ENCODE measurements around the gene PATL1. TPM values are rescaled to one million over a fixed set of nuclear protein-coding genes. Genes with fewer than 3 reads are reported as not detected.
A peak's percentile ranks its signal among the peaks of the same experiment; 100 is the strongest.

Gene PATL1
- total and polyA plus RNA-seq, 2 of the 4 experiments (the other 2 are of a cell fraction): 3.9 to 29.7 TPM

DNA sequence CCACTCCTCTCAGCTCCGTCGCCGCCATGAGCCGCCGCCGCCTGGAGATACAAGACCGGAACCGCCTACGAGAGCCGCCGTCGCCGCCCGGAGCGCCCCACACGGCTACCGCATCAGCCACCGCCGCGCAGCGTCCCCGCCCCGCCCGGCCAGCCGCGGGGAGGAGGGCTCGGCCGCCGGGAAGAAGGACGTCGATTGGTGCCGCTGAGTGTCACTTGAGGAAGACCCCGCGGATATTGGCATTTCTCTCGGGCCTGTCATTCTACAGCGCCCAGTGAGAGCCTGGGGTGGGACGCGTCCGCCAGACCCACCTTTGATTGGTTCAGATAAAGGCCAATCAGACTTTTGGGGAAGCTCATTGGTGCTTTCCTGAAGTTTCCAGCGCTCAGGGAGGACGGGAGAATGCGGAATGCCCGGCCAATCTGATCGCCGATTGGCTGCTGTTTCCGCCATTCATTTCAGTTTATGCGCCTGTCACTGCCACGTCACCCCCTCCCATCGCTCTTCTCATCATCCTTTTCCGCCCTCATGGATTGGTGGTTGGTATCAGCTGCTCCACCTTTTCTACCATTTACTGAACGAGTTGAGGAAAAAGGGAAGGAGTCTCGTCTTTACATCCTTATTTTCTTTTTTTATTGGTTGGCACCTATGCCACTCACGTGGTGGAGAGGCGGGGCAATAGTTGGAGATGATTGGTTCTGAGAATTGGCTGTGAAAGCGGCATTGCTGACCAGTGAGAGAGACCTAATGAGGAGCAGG is 53.0 kb downstream of the PATL1 start, which contains the start of gene OSBP:
Gene OSBP, minus strand, starts transcription at position 138 of the 759 bp plus-strand sequence. Its CDS starts 110 bp downstream, at position 28.
- intact Hi-C loops (cut with micrococcal nuclease) (loop anchor here (2.0 kb wide), 1 partner anchor 59 kb away; no protein-coding TSS in a partner anchor), in situ Hi-C loops (cut with MboI; ENCODE audit: low sequenced_read_pairs) (loop anchor here (25.0 kb wide), 1 partner anchor 1696 kb away; no protein-coding TSS in a partner anchor), dilution Hi-C loops (cut with HindIII; ENCODE audit: low sequenced_read_pairs, unreplicated experiment) (no loop called here)
- H3K27me3 ChIP-seq (ENCODE audit: control insufficient read depth, insufficient read depth, low read length): no peaks in the 10 kb centered on the region
- H4K5ac ChIP-seq (ENCODE audit: low read depth, low read length): peak within 1 kb of the TSS; percentile 86
- 0% methylated on average over 29 of the region's 55 CpGs; no CpG with 5 or more reads in 1 of the 2 experiments for WGBS, 2 experiments (ENCODE audit: extremely low coverage in 2 of 2, insufficient read length in 1 of 2)
- H2BK20ac ChIP-seq (ENCODE audit: low read depth, low read length): peak within 1 kb of the TSS; percentile 16; the same call in 1 of the 2 replicates
- peak within 1 kb of the TSS; percentile 51 for H3K27ac ChIP-seq (ENCODE audit: insufficient read depth, low read length)
- H3K4me1 ChIP-seq (ENCODE audit: control insufficient read depth, insufficient read depth, low read length): peaks cover 4% of the 10 kb centered on the region
- peak within 1 kb of the TSS; percentile 21 for H2BK120ac ChIP-seq (ENCODE audit: low read depth, low read length)
- H3K4ac ChIP-seq (ENCODE audit: low read depth, low read length): peak within 1 kb of the TSS; percentile 69
- peak within 1 kb of the TSS; percentile 81 for H2AK5ac ChIP-seq (ENCODE audit: low read depth, low read length)
- H3K4me3 ChIP-seq (ENCODE audit: insufficient read depth, low read depth, low read length): peak within 1 kb of the TSS; percentile 82
- H2AK9ac ChIP-seq (replicated peaks; ENCODE audit: low read depth, low read length, poor library complexity): peak within 1 kb of the TSS; percentile 92
- DNase-seq (peak; percentile 100), ATAC-seq (ENCODE audit: low read depth) (peak; percentile 87)
- POLR2A ChIA-PET (ENCODE audit: unreplicated experiment): interaction anchor here (0.5 kb wide), 1 partner anchor 46 kb away, joined by 6 read pairs; no protein-coding TSS in a partner anchor
- H3K4me2 ChIP-seq (ENCODE audit: low read depth, low read length): peak within 1 kb of the TSS; percentile 83
- H2BK5ac ChIP-seq (ENCODE audit: low read depth, low read length, poor library complexity, severe bottlenecking): peak within 1 kb of the TSS; percentile 47
- peak within 1 kb of the TSS; percentile 84 for H3K23ac ChIP-seq (ENCODE audit: low read depth, low read length)
- peaks cover 8 to 34% of the 10 kb centered on the region in 2 experiments for H3K79me1 ChIP-seq (ENCODE audit: low read depth in 1 of 2, low read length in 2 of 2)
- H2BK15ac ChIP-seq (ENCODE audit: low read depth, low read length): no peak within 1 kb of the TSS; the same call in 2 of the 3 replicates
- peak within 1 kb of the TSS; percentile 87 for H2AFZ ChIP-seq (replicated peaks; ENCODE audit: low read length, poor library complexity)
- no peaks in the 10 kb centered on the region for H3K9me3 ChIP-seq (ENCODE audit: control insufficient read depth, insufficient read depth, low read length)
- H3K18ac ChIP-seq (ENCODE audit: low read depth, low read length): peak within 1 kb of the TSS; percentile 18; the same call in 1 of the 2 replicates
- CTCF ChIA-PET: interaction anchor here (0.6 to 1.1 kb wide), 2 partner anchors 27 to 40 kb away, joined by 3 to 7 read pairs; no protein-coding TSS in a partner anchor
- H4K91ac ChIP-seq (ENCODE audit: insufficient read depth, low read depth, low read length): peak within 1 kb of the TSS; percentile 82
- H4K20me1 ChIP-seq (ENCODE audit: insufficient read depth, low read length): peaks cover 33% of the 10 kb centered on the region
- H3K9me1 ChIP-seq (ENCODE audit: insufficient read depth, low read length): peaks cover 7% of the 10 kb centered on the region; the same call in 1 of the 2 replicates
- peak within 1 kb of the TSS; percentile 54 for H3K9ac ChIP-seq (ENCODE audit: low read depth, low read length)
- no TSS peak for BruUV-seq (replicated peaks)
- peak within 1 kb of the TSS; percentile 83 for H3K14ac ChIP-seq (replicated peaks; ENCODE audit: low read depth, low read length)
- H3K56ac ChIP-seq (ENCODE audit: extremely low read depth, insufficient read depth, low read length): peak within 1 kb of the TSS; percentile 53
- H4K8ac ChIP-seq (ENCODE audit: low read depth in 2 of 2, low read length in 2 of 2): peak within 1 kb of the TSS; percentile 76 to 94
- peaks cover 3% of the 10 kb centered on the region; the same call in 1 of the 2 replicates for H3K36me3 ChIP-seq (ENCODE audit: control insufficient read depth, insufficient read depth, low read length)
- peak; percentile 93; the same call in 1 of the 2 replicates for TF ChIP-seq FOS (IDR thresholded peaks at IDR 0.05; ENCODE audit: low read depth, low read length)
- no peak for TF ChIP-seq RCOR1 (IDR thresholded peaks at IDR 0.05; ENCODE audit: insufficient replicate concordance, low read length)
- no peak for TF ChIP-seq CHD1 (IDR thresholded peaks at IDR 0.05; ENCODE audit: low read depth, low read length)
- TF ChIP-seq, protein P1, sequence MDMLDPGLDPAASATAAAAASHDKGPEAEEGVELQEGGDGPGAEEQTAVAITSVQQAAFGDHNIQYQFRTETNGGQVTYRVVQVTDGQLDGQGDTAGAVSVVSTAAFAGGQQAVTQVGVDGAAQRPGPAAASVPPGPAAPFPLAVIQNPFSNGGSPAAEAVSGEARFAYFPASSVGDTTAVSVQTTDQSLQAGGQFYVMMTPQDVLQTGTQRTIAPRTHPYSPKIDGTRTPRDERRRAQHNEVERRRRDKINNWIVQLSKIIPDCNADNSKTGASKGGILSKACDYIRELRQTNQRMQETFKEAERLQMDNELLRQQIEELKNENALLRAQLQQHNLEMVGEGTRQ (IDR thresholded peaks at IDR 0.05; ENCODE audit: low read depth, low read length): peak; percentile 92
- TF ChIP-seq RFX5 (IDR thresholded peaks at IDR 0.05; ENCODE audit: low read depth, low read length): no peak
- no peak for TF ChIP-seq SMC3 (IDR thresholded peaks at IDR 0.05; ENCODE audit: low read depth, low read length)
- no peak for TF ChIP-seq CEBPB (IDR thresholded peaks at IDR 0.05; ENCODE audit: low read depth, low read length)
- TF ChIP-seq, protein P2, sequence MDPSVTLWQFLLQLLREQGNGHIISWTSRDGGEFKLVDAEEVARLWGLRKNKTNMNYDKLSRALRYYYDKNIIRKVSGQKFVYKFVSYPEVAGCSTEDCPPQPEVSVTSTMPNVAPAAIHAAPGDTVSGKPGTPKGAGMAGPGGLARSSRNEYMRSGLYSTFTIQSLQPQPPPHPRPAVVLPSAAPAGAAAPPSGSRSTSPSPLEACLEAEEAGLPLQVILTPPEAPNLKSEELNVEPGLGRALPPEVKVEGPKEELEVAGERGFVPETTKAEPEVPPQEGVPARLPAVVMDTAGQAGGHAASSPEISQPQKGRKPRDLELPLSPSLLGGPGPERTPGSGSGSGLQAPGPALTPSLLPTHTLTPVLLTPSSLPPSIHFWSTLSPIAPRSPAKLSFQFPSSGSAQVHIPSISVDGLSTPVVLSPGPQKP (IDR thresholded peaks at IDR 0.05; ENCODE audit: borderline replicate concordance, low read depth, low read length): no peak
- peak; percentile 90 for TF ChIP-seq MAZ (IDR thresholded peaks at IDR 0.05; ENCODE audit: borderline replicate concordance, low read depth, low read length)
- TF ChIP-seq MXI1 (IDR thresholded peaks at IDR 0.05; ENCODE audit: borderline replicate concordance, low read depth, low read length): no peak; the same call in 1 of the 2 replicates
- TF ChIP-seq RAD21 (IDR thresholded peaks at IDR 0.05; ENCODE audit: low read length): no peak
- TF ChIP-seq POLR2A (IDR thresholded peaks at IDR 0.05; ENCODE audit: low read depth, low read length): peak; percentile 74
- peak; percentile 47; the same call in 1 of the 2 replicates for TF ChIP-seq NFE2L2 (IDR thresholded peaks at IDR 0.05; ENCODE audit: low read depth, low read length)
- TF ChIP-seq MAFK (IDR thresholded peaks at IDR 0.05; ENCODE audit: low read depth, low read length): no peak
- TF ChIP-seq BHLHE40 (IDR thresholded peaks at IDR 0.05; ENCODE audit: low read depth, low read length): no peak
